OCI-LY7 (cell line): ENCODE data around the gene MXRA8. TPM values are rescaled to one million over a fixed set of nuclear protein-coding genes. Genes with fewer than 3 reads are reported as not detected.
"Not testable (repeated sequence)": the region's sequence is repeated elsewhere in the genome, so short reads cannot be mapped to it uniquely, and the experiment has no call there.

ENCODE experiments used
- BruUV-seq: library from RNA; stranded (reverse); fragments of 400-500 nt; replicated peaks from 2 replicates; lab custom pipeline; 2021; lab: Mats Ljungman, UMichigan
- CTCF ChIA-PET: fragments of 300-600 bp; sonication (Branson Sonifier 250); formaldehyde crosslinking; loops from one replicate; lab custom pipeline; 2022; ENCODE audit warnings: antibody characterized with exemption; ENCODE audit not compliant: unreplicated experiment; lab: Charles Lee
- POLR2A ChIA-PET: fragments of 300-600 bp; sonication (Branson Sonifier 250); formaldehyde crosslinking; loops from one replicate; lab custom pipeline; 2022; ENCODE audit warnings: antibody characterized with exemption; lab: Charles Lee
- DNase-seq: peaks from one replicate; pipeline ENCODE4 v3.0.0-alpha.2; 2015; ENCODE audit warnings: low spot score
- H2AFZ ChIP-seq: fragments of 200-600 bp; sonication (generic), shearing (Covaris generic); 2 replicates; pipeline ENCODE4 v1.6.1; 2014; ENCODE audit warnings: mild to moderate bottlenecking, antibody characterized with exemption, low read length, moderate library complexity
- H3K27ac ChIP-seq: fragments of 200-600 bp; sonication (generic); 2 replicates; pipeline ENCODE4 v1.5.1; 2014; ENCODE audit warnings: mixed run types, low read depth, mild to moderate bottlenecking, moderate library complexity, low read length, inconsistent platforms; ENCODE audit not compliant: poor library complexity, severe bottlenecking
- H3K36me3 ChIP-seq: fragments of 200-600 bp; sonication (generic); 2 replicates; pipeline ENCODE4 v1.6.1; 2014; ENCODE audit warnings: mild to moderate bottlenecking, antibody characterized with exemption, low read length, moderate library complexity, mixed read lengths; ENCODE audit not compliant: insufficient read depth
- H3K4me1 ChIP-seq: fragments of 200-600 bp; sonication (generic); 2 replicates; pipeline ENCODE4 v1.5.1; 2014; ENCODE audit warnings: mild to moderate bottlenecking, low read length; ENCODE audit not compliant: insufficient read depth, poor library complexity, severe bottlenecking
- H3K4me2 ChIP-seq: fragments of 200-600 bp; sonication (generic); 2 replicates; pipeline ENCODE4 v1.6.1; 2014; ENCODE audit warnings: mild to moderate bottlenecking, low read length
- H3K4me3 ChIP-seq: fragments of 200-600 bp; sonication (generic); 2 replicates; pipeline ENCODE4 v1.5.1; 2014; ENCODE audit warnings: mild to moderate bottlenecking, low read depth, low read length; ENCODE audit not compliant: poor library complexity, severe bottlenecking
- H3K79me2 ChIP-seq: fragments of 200-600 bp; sonication (generic); 2 replicates; pipeline ENCODE4 v1.6.1; 2016; ENCODE audit warnings: low read depth, mild to moderate bottlenecking, low read length, moderate library complexity, mixed read lengths; ENCODE audit not compliant: insufficient read depth
- H3K9me2 ChIP-seq: fragments of 200-600 bp; sonication (generic); 2 replicates; pipeline ENCODE4 v1.6.1; 2016; ENCODE audit warnings: mild to moderate bottlenecking, low read length, mixed read lengths; ENCODE audit not compliant: insufficient read depth
- H3K9me3 ChIP-seq: fragments of 200-600 bp; sonication (generic); 2 replicates; pipeline ENCODE4 v1.6.1; 2014; ENCODE audit warnings: mild to moderate bottlenecking, mixed run types, low read length, mixed read lengths
- H4K20me1 ChIP-seq: fragments of 200-600 bp; sonication (generic); 2 replicates; pipeline ENCODE4 v1.6.1; 2014; ENCODE audit warnings: mild to moderate bottlenecking, antibody characterized with exemption, low read length, moderate library complexity, mixed read lengths; ENCODE audit not compliant: insufficient read depth
- EZH2phosphoT487 ChIP-seq: fragments of 200-600 bp; sonication (generic); IDR thresholded peaks from 2 replicates; pipeline ENCODE4 v1.6.1; 2018; ENCODE audit warnings: low read depth, borderline replicate concordance, mild to moderate bottlenecking, mixed run types, antibody characterized with exemption, low read length, moderate library complexity, mixed read lengths
- intact Hi-C: fragments of 100-400 bp; cut with micrococcal nuclease; formaldehyde crosslinking; loops from one replicate; pipeline ENCODE4 v1.10.0; 2022; ENCODE audit not compliant: unreplicated experiment
- total RNA-seq, 2 experiments: library from RNA; depleted of rRNA in 1 of 2; stranded (reverse); fragments of >200 nt in 1 of 2; shearing (Covaris generic) in 1 of 2; gene quantifications; 2 replicates each; pipeline ENCODE4 v1.2.3, GENCODE V29; 2014 to 2022
- TF ChIP-seq, protein P1 (sequence below): fragments of 200-600 bp; sonication (generic); conservative IDR thresholded peaks from 2 replicates; pipeline ENCODE4 v1.5.1; 2014; ENCODE audit warnings: mild to moderate bottlenecking, antibody characterized with exemption, low read length, moderate library complexity, mixed read lengths

MXRA8 gene
- total RNA-seq, 2 experiments from 2014 or later, result not detected

DNA sequence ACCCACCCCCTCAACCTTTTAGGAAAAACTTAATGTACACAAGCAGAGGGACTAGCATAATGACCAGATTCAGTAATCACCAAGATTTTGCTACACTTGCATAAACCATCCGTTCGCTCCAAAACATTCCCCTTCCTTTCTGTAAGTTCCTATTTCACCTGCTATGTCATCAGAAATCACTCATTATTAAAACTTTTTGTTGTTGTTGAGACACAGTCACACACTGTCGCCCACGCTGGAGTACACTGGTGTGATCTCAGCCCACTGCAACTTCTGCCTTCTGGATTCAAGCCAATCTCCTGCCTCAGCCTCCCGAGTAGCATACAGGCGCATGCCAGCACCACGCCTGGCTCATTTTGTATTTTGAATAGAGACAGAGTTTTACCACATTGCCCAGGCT is 45.3 kb upstream of the MXRA8 start:
- no peak overlapping the region for H3K4me2 ChIP-seq
- no TSS peak for BruUV-seq
- no peak for TF ChIP-seq EZH2phosphoT487
- TF ChIP-seq, protein P1, sequence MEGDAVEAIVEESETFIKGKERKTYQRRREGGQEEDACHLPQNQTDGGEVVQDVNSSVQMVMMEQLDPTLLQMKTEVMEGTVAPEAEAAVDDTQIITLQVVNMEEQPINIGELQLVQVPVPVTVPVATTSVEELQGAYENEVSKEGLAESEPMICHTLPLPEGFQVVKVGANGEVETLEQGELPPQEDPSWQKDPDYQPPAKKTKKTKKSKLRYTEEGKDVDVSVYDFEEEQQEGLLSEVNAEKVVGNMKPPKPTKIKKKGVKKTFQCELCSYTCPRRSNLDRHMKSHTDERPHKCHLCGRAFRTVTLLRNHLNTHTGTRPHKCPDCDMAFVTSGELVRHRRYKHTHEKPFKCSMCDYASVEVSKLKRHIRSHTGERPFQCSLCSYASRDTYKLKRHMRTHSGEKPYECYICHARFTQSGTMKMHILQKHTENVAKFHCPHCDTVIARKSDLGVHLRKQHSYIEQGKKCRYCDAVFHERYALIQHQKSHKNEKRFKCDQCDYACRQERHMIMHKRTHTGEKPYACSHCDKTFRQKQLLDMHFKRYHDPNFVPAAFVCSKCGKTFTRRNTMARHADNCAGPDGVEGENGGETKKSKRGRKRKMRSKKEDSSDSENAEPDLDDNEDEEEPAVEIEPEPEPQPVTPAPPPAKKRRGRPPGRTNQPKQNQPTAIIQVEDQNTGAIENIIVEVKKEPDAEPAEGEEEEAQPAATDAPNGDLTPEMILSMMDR, result no peak
- H3K4me3 ChIP-seq, result no peak overlapping the region
- no peaks in the 10 kb centered on the region for H3K9me3 ChIP-seq
- H3K79me2 ChIP-seq, result peaks cover 68% of the 10 kb centered on the region
- ChIA-PET CTCF (no interaction called here), POLR2A (no interaction called here)
- no peak overlapping the region for H3K27ac ChIP-seq
- no peak for DNase-seq
- no peaks in the 10 kb centered on the region for H3K9me2 ChIP-seq
- H3K4me1 ChIP-seq, result peaks cover 34% of the 10 kb centered on the region
- no peak overlapping the region for H2AFZ ChIP-seq
- peaks cover 78% of the 10 kb centered on the region for H3K36me3 ChIP-seq
- intact Hi-C loops, result no loop called here
- H4K20me1 ChIP-seq, result peaks cover 5% of the 10 kb centered on the region

DNA sequence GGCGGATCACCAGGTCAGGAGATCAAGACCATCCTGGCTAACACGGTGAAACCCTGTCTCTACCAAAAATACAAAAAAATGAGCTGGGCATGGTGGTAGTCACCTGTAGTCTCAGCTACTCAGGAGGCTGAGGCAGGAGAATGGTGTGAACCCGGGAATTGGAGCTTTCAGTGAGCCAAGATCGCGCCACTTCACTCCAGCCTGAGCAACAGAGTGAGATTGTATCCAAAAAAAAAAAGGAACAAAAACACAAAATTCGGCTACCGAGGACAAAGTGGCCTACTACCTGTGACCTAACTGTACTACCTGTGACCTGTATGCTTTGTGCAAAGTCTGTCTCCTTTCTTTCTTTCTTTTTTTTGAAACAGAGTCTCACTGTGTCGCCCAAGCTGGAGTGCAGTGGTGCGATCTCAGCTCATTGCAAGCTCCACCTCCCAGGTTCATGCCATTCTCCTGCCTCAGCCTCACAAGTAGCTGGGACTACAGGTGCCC is 44.6 kb upstream of the MXRA8 start:
- H4K20me1 ChIP-seq, CTCF ChIA-PET: not testable (repeated sequence)
- peaks cover 31% of the 10 kb centered on the region for H3K4me1 ChIP-seq

DNA sequence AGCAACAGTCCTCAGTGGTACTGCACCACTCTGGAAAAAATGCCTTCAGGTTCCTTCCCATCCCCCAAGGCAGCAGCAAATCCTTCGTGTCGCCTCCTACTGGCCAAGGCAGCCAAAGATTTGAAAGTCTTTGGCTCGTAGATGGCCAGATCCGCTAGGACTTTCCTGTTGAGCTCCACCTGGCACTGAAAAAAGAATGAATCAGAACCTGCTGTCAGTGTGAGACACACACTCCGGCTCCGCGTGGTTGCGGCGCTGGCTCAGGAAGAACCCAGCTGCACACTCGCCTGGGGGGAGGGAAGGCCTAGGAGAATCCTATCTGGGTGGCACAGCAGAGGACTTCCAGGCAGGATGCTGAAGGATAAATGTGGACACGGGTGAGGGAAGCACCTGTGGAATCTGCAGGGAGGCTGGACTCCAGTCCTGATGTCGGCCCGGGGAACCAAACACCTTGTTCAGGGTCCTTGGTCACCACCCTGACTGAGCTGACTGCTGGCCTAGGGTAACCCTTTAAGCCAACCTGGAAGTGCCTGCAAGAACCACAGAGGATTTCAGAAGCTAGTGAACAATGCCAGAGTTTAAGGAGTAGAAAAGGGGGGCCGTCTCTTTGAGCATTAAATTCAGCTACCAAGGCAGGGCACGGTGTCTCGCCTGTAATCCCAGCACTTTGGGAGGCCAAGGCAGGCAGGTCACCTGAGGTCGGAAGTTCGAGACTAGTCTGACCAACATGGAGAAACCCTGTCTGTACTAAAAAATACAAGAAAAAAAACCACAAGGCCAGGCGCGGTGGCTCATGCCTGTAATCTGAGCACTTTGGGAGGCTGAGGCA is 43.9 kb upstream of the MXRA8 start:
- peaks cover 68% of the 10 kb centered on the region for H3K79me2 ChIP-seq
- no peaks in the 10 kb centered on the region for H3K9me3 ChIP-seq
- H3K4me3 ChIP-seq, result no peak overlapping the region
- H4K20me1 ChIP-seq, result no peaks in the 10 kb centered on the region
- peaks cover 38% of the 10 kb centered on the region for H3K4me1 ChIP-seq
- ChIA-PET POLR2A (no interaction called here), CTCF (no interaction called here)
- no peak overlapping the region for H2AFZ ChIP-seq
- no peak for TF ChIP-seq EZH2phosphoT487
- TF ChIP-seq, protein P1, result peak; percentile 78
- DNase-seq, result peak; percentile 40
- H3K36me3 ChIP-seq, result peaks cover 85% of the 10 kb centered on the region
- H3K27ac ChIP-seq, result no peak overlapping the region
- BruUV-seq, result no TSS peak
- intact Hi-C loops, result no loop called here
- no peak overlapping the region for H3K4me2 ChIP-seq
- no peaks in the 10 kb centered on the region for H3K9me2 ChIP-seq

More for the DNA sequence above, 44.6 kb upstream of the MXRA8 start:
- intact Hi-C loops, DNase-seq, H3K9me3 ChIP-seq, H3K4me2 ChIP-seq, H3K9me2 ChIP-seq, BruUV-seq, H2AFZ ChIP-seq, H3K27ac ChIP-seq, H3K4me3 ChIP-seq, POLR2A ChIA-PET: not testable (repeated sequence)
- H3K79me2 ChIP-seq, result peaks cover 68% of the 10 kb centered on the region
- peaks cover 79% of the 10 kb centered on the region for H3K36me3 ChIP-seq
